HL-60 (cell line): ENCODE data around the gene TNFSF10.

Source experiments
- DNase-seq, 2 experiments: peaks; one replicate each; pipeline ENCODE4 v3.0.0-alpha.2; 2010 to 2020; ENCODE audit warnings: low read depth in 1 of 2, low spot score in 1 of 2
- H3K27ac ChIP-seq: fragments of 250-450 bp; sonication (Bioruptor Pico); replicated peaks from 2 replicates; pipeline ENCODE4 v1.5.1; 2020; ENCODE audit warnings: mild to moderate bottlenecking, moderate library complexity
- H3K27me3 ChIP-seq: fragments of 250-450 bp; sonication (Bioruptor Pico); 2 replicates; pipeline ENCODE4 v1.5.1; 2021; ENCODE audit warnings: mild to moderate bottlenecking, moderate library complexity; ENCODE audit not compliant: insufficient read depth, poor library complexity, severe bottlenecking
- H3K4me3 ChIP-seq: replicated peaks from 2 replicates; pipeline ENCODE4 v1.5.1; 2011; ENCODE audit warnings: mild to moderate bottlenecking, control low read depth, low read length; ENCODE audit not compliant: insufficient read depth
- CTCF ChIP-seq: IDR thresholded peaks from one replicate; pipeline ENCODE4 v1.5.1; 2011; ENCODE audit warnings: low read length, control low read depth, inconsistent platforms; ENCODE audit not compliant: insufficient read depth
- GABPA ChIP-seq: IDR thresholded peaks from 2 replicates; pipeline ENCODE4 v1.6.1; 2012; ENCODE audit warnings: low read depth
- POLR2AphosphoS5 ChIP-seq: IDR thresholded peaks from 2 replicates; pipeline ENCODE4 v1.6.1; 2012; ENCODE audit warnings: low read depth
- REST ChIP-seq: IDR thresholded peaks from 2 replicates; pipeline ENCODE4 v1.6.1; 2012; ENCODE audit warnings: low read depth; ENCODE audit not compliant: insufficient replicate concordance
- SPI1 ChIP-seq: IDR thresholded peaks from 2 replicates; pipeline ENCODE4 v1.6.1; 2012; ENCODE audit warnings: low read depth, mild to moderate bottlenecking, borderline replicate concordance

The TNFSF10 gene

GRCh38 chr3:172528677-172529076, 5.4 kb upstream of the TNFSF10 start:
- no peak for DNase-seq
- Histone ChIP-seq H3K27ac (no peak overlapping the region), H3K4me3 (no peak overlapping the region), H3K27me3 (no peaks in the 10 kb centered on the region)
- TF ChIP-seq POLR2AphosphoS5 = no peak
- no peak for TF ChIP-seq REST
- TF ChIP-seq SPI1 = no peak
- no peak for TF ChIP-seq CTCF
- no peak for TF ChIP-seq GABPA

GRCh38 chr3:172527306-172527705, 4.1 kb upstream of the TNFSF10 start:
- no peak for DNase-seq

More at GRCh38 chr3:172527306-172527705, 4.1 kb upstream of the TNFSF10 start:
- no peak for TF ChIP-seq POLR2AphosphoS5
- TF ChIP-seq REST = no peak
- no peak for TF ChIP-seq GABPA
- no peak for TF ChIP-seq SPI1
- no peak for TF ChIP-seq CTCF
- H3K27ac ChIP-seq = no peak overlapping the region
- H3K4me3 ChIP-seq = no peak overlapping the region
- no peaks in the 10 kb centered on the region for H3K27me3 ChIP-seq
